Spleen (tissue), 7 donors: ENCODE results near the gene EMC1.

Experiments
- POLR2A ChIP-seq, 3 donors: fragments of 450-650 bp; IDR thresholded peaks; one replicate each; pipeline ENCODE4 v1.5.1; 2017; ENCODE audit warnings: antibody characterized with exemption in 3 of 3, mild to moderate bottlenecking in 1 of 3
- POLR2AphosphoS5 ChIP-seq, 3 donors: sonication (generic); formaldehyde crosslinking; IDR thresholded peaks; one replicate each; pipeline ENCODE4 v1.5.1; 2017; ENCODE audit warnings: antibody characterized with exemption in 3 of 3
- TF ChIP-seq, protein P1 (sequence below), 11 experiments: fragments of 200-600 bp in 7 of 11; fragments of 450-650 bp in 4 of 11; sonication (generic) in 4 of 11; IDR thresholded peaks in 8 of 11; conservative IDR thresholded peaks in 3 of 11; 1 replicate in 7 of 11; 2 replicates in 4 of 11; pipeline versions ENCODE4 v1.4.0 to v1.8.0; 2016 to 2021; ENCODE audit warnings: antibody characterized with exemption in 11 of 11, inconsistent platforms in 4 of 11, mild to moderate bottlenecking in 1 of 11
- donor health status: DM: no; HTN: no; CAD: no; lungs with moderate emphysema.
- donor health status: DM: no; HTN: no; CAD: no.
- donor health status: DM: no; HTN: no; CAD: no.

DNA sequence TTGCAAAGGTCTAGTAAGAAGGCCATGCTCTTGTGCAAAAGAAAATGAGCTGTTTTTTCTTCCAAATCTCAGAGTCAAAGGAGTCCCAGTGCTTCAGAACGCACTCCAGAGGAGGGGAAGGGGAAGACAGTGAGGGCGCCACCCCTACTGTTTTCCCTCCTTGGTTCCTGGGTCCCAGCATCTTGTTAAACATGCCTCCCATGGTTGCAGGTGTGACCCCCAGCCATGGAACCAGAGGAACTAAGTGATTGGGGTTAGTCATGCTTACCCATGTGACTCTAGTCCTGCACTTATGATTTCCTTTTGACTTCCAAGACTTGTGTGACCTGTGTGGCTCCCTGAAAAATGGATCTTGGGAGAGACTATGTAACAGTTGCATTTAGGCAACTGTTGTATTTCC is 43.3 kb upstream of the EMC1 start:
- TF ChIP-seq POLR2A (IDR thresholded peaks at IDR 0.05) (no peak), POLR2AphosphoS5 (IDR thresholded peaks at IDR 0.05) (no peak)
- TF ChIP-seq, protein P1, sequence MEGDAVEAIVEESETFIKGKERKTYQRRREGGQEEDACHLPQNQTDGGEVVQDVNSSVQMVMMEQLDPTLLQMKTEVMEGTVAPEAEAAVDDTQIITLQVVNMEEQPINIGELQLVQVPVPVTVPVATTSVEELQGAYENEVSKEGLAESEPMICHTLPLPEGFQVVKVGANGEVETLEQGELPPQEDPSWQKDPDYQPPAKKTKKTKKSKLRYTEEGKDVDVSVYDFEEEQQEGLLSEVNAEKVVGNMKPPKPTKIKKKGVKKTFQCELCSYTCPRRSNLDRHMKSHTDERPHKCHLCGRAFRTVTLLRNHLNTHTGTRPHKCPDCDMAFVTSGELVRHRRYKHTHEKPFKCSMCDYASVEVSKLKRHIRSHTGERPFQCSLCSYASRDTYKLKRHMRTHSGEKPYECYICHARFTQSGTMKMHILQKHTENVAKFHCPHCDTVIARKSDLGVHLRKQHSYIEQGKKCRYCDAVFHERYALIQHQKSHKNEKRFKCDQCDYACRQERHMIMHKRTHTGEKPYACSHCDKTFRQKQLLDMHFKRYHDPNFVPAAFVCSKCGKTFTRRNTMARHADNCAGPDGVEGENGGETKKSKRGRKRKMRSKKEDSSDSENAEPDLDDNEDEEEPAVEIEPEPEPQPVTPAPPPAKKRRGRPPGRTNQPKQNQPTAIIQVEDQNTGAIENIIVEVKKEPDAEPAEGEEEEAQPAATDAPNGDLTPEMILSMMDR (IDR thresholded peaks at IDR 0.05 in 8 of 11, conservative IDR thresholded peaks at IDR 0.05 in 3 of 11): no peak
